NCI-H2227 (cell line): ENCODE measurements around the gene PLPP7.
"Not testable (repeated sequence)": the region's sequence is repeated elsewhere in the genome, so short reads cannot be mapped to it uniquely, and the experiment has no call there.

Experiments used
- DNase-seq: peaks from one replicate; lab custom pipeline; 2025; ENCODE audit not compliant: unreplicated experiment; lab: John Stamatoyannopoulos, UW

PLPP7 gene

DNA sequence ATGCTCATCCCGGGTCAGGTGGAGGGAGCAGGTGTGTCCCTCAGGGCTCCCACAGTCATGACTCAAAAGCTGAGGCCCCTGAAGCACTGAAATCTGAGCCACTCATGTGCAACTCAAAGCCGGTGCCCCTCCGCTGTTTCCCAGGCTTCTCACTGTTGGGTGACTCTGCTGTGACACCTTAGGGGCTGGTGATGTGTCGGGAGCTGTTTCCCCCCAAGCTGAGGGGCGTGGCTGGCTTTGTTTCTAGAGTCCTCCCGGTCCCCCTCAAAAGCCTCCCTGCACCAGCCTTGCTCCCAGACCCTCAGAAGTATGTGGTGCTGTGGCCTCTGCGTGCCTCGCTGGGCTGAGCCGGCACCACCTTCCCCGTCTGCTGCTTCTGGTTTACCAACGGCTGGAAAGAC is 39.7 kb downstream of the PLPP7 start:
- no peak for DNase-seq

DNA sequence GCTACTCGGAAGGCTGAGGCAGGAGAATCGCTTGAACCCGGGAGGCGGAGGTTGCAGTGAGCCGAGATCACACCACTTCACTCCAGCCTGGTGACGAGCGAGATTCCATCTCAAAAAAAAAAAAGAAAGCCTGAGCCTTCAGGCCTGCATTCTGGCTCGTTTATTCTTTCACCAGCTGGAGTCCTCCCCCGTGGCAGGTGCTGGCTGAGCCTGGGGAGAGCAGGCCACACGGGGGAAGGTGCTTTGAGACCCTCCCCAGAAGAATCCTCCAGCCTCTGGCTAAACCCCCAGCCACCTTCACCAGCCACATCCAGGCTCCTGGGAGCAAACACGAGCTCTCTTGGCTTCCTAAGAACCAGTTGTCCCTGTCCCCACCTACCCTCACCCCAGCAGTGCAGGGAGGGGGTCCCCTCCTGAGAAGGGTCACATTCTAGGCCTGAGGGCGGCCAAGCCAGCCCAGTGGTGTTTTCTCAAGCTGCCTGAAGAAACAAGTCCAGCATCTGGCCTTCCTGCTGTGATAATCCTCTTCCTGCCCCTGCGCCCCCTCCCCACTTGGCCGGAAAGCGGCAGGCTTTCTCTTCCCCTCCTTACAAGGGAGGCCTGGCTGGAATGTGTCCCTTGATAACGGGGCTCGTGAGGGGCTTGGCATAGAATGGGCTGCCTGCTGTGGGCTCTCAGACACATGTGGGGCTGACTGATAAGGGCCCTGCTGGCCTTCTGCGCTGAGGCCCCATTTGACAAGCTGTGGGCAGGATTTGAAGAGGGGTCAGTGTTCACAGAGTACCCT is 41.5 kb downstream of the PLPP7 start:
- DNase-seq: peak; percentile 23

DNA sequence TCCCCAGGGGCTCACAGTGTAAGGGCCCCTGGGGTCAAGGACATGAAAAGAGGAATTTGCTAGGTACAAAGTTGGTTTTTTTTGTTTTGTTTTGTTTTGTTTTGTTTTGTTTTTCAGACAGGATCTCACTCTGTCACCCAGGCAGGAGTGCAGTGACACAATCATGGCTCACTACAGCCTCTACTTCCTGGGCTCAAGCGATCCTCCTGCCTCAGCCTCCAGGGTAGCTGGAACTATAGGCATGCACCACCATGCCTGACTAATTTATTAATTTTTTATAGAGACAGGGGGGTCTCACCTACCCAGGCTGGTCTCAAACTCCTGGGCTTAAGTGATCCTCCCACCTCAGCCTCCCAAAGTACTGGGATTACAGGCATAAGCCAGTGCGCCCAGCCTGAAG is 42.5 kb downstream of the PLPP7 start:
- DNase-seq: not testable (repeated sequence)

DNA sequence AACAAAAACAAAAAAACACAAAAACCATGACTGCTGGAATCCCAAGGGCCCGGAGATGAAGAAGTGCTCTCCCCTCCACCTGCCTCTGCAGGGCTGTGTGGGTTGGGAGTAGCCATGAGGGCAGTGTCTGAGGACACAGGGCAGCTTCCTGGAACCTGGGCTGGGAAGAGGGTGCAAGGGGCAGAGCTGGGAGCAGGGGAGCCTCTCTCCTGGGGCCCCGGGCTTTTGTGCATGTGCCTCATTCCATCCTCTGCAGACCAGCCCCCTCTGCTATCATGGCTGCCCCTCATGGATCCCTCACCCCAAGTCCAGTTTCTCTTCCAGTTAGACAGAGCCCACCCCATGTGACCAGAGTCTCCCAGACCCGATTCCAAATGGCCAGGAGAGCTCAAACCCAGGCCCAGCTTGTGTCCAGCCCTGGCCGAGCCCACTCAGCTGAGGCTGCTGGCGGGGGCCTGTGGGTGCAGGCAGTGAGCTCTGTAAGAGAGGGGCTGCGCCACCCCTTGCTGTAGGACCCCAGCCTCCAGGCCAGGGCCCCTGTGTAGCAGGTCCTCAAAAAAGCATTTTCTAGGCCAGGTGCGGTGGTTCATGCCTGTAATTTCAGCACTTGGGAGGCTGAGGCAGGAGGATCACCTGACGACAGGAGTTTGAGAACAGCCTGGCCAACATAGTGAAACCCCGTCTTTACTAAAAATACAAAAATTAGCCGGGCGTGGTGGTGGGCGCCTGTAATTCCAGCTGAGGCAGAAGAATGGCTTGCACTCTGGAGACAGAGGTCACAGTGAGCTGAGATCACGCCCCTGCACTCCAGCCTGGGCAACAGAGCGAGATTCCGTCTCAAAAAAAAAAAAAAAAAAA is 44.5 kb downstream of the PLPP7 start:
- DNase-seq: no peak

DNA sequence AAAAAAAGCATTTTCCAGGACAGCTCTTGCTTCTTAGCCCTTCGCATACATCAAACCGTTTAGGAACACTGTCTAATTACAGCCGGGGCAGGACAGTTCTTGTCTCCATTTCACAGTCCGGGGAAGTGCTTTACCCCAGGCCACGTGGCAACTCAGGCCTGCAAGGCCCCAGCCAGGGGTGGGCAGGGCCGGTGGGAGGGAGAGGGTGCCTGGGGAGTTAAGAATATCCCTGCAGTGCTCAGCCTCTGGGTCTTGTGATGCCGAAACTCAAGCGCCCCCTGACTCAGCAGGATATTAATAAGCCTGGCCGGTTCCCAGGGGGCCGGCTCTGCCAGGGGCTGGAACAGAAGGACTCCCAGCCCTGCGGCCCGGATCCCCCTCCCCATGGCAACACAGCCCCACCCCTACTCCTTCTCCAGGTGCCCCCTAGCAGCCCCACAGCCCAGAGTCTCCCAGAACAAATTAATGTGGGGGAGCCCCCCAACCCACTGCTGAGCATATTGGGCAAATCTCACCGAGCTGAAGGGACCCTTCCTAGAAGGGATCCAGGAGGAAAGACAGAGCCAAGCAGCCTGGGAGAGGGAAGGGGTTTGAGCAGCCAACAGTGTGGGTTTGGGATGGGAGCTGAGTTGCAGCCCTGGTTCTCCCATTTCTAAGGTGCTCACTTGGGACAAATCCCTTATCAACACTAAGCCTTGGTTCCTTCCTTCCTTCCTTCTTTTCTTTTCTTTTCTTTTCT is 45.3 kb downstream of the PLPP7 start:
- no peak for DNase-seq

DNA sequence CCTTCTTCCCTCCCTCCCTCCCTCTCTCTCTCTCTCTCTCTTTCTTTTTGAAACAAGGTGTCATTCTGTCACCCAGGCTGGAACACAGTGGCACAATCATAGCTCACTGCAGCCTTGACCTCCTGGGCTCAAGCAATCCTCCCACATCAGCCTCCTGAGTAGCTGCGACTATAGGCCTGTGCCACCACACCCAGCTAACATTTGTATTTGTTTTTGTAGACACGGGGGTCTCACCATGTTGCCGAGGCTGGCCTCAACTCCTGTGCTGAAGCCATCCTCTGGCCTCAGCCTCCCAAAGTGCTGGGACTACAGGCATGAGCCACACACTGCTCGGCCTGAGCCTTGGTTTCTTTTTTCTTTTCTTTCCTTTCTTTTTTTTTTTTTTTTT is 45.8 kb downstream of the PLPP7 start:
- DNase-seq: no peak

DNA sequence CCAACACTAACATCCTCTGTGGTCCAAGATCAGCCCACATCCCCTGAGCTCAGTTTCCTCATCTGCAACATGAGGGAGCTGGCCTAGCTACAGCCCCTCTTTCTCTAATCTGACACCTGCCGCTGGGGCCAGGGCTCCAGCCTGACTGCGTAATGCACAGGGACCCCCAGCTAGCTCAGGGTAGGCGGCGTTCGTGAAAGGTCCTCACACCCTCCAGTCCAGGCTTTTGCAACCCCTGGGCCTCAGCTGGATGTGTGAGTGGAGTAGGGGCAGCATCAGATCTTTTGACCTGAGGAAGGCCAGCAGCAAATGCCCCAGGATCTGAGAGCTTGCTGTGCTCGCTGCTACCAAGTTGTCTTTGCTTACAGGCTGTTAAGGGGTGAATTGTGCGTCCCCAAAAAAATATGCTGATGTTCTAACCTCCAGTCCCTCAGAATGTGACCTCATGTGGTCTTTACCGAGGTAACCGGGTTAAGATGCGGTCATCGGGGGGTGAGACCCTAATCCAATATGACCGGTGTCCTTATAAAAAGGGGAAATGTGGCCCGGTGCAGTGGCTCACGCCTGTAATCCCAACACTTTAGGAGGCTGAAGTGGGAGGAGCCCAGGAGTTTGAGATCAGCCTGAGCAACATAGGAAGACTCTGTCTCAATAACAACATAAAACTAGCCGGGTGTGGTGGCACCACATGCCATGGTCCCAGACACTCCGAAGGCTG is 47.8 kb downstream of the PLPP7 start:
- DNase-seq: no peak

DNA sequence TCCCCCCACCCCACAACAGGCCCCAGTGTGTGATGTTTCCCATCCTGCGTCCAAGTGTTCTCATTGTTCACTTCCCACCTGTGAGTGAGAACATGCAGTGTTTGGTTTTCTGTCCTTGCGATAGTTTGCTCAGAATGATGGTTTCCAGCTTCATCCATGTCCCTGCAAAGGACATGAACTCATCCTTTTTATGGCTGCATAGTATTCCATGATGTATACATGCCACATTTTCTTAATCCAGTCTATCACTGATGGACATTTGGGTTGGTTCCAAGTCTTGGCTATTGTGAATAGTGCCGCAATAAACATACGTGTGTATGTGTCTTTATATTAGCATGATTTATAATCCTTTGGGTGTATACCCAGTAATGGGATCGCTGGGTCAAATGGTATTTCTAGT is 49.7 kb downstream of the PLPP7 start:
- DNase-seq: not testable (repeated sequence)

DNA sequence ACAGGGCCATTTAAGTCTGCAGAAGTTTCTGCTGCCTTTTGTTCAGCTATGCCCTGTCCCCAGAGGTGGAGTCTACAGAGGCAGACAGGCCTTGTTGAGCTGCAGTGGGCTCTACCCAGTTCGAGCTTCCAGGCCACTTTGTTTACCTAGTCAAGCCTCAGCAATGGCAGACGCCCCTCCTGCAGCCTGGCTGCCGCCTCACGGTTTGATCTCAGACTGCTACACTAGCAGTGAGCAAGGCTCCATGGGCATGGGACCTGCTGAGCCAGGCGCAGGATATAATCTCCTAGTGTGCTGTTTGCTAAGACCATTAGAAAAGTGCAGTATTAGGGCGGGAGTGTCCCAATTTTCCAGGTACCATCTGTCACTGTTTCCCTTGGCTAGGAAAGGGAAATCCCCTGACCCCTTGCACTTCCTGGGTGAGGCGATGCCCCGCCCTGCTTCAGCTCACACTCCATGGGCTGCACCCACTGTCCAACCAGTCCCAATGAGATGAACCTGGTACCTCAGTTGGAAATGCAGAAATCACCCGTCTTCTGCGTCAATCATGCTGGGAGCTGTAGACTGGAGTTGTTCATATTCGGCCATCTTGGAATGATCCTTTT is 55.5 kb downstream of the PLPP7 start:
- not testable (repeated sequence) for DNase-seq

DNA sequence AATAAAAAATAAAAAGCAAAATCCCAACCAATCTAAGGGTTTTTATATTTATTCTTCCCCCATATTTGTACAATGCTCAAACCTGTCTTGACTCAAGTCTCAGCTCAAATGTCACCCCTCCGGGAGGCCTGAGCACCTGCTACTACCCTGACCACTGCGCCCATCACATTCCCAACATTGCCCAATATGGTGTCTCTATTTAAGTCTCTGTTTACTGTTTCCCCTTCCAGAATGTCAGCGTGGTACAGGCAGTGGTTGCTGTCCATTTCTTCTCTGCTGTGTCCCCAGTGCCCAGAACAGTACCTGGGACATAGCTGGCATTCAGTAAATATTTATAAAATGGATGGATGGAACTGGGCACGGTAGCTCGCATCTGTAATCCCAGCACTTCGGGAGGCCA is 57.0 kb downstream of the PLPP7 start:
- DNase-seq: no peak

DNA sequence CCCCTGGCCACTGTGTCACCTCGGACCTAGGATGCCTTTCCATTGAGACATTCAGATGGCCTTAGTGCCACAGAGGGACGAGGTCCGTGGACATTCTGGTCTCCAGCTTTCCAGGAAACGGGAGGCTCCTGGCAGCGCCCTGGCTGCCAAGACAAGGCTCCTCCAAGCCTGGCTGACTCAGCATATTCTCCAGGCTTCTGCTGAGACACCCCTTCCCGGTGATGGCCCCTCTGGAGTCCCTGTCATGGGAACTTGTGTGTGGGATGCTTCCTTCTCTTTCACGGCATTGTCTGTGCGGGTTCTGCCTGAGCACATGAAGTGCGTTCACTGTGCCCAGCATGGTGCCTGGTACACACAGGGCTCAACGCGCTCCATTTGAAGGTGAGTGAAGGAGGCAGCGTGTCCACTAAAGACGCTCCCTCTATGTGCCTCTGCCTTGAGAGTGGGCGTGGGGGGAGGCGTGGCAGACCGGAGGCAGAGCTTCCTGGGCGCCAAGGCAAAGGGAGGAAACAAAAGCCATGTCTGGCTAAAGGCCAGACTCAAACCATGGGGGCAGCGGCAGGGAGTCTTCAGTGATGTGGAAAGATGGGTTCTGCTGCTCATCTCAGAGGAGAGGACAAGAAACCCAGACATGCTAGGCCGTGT is 58.0 kb downstream of the PLPP7 start:
- DNase-seq: no peak

DNA sequence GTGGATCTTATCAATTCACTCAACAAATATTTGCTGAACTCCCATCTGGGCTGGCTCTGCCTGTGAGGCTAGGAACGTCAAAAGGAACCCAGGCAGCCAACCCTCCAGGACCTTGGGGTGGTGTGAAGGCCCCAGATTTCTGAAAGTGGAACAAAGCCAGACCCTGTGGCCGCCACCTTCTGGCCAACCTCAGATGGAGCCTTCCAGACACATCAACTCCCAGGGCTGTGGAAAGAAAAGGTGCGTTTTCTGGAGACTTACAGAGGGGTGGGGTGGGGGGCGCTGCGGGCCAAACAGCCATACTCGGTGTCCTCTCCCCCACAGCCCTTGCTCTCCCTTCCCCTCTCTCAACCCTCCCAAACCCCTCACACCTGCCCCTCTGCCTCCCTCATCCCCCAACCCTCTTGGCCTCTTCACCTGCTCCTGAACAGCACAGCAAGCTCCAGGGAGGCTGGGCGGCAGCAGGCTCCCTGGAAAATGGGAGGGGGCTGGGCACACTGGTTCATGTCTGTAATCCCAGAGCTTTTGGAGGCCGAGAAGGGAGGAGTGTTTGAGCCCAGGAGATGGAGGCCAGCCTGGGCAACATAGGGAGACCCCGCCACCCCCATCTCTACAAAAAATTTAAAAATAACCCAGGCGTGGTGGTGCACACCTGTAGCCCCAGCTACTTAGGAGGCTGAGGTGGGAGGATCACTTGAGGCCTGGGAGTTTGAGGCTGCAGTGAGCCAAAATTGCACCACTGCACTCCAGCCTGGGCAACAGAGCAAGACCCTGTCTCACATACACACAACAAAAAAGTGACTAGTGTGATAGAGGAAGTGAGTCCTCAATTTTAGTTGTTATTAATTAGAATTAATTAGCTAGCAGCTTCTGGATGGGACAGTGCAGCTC is 59.4 kb downstream of the PLPP7 start:
- DNase-seq: no peak

DNA sequence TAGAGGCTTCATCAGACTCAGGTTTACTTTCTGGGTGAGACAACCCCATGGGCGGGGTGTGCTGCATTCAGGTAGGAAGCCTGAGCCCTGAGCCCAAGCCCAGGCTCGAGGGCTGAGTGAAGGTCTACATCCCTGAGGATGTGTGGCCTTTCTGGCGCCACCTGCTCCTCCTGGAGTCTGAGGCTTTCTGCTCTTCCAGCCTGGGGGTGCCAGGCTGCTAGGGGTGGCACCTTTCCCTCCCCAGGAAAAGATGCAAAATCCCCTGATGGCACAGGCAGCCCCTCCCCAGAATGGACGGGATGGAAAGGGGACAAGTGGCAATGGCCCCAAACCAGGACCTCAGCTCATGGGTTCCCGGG is 60.0 kb downstream of the PLPP7 start:
- DNase-seq: no peak

DNA sequence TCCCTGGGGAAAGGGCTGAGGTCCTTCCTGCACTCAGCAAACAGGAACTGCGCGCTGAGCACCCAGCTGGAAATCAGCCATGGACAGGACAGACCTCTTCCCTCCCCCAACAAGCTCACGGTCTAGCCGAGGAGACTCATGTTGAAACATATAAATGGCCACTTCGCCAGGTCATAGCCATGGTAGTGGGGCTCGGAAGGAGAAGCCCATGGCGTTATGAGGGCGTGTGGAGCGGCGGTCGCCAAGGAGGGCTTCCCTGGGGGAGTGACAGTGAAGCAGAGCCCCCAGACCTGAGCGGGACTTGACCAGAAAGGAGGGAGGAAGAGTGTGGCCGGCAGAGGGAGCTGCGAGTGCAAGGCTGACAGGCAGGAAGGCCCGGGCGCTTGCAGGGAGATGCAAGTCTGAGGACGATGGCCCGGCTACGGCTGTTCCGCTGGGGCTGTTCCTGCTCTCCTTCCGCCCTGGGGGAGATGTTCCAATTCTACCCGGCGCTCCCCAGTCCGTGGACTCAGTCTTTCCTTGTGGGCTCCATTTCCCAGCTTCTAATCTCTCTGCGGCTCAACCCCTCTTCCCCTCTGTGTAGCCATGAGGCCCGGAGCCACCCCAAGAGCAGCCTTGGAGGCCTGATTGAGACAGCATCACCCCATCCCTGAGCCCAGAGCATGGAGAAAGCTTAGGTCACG is 60.5 kb downstream of the PLPP7 start:
- DNase-seq: peak; percentile 71

DNA sequence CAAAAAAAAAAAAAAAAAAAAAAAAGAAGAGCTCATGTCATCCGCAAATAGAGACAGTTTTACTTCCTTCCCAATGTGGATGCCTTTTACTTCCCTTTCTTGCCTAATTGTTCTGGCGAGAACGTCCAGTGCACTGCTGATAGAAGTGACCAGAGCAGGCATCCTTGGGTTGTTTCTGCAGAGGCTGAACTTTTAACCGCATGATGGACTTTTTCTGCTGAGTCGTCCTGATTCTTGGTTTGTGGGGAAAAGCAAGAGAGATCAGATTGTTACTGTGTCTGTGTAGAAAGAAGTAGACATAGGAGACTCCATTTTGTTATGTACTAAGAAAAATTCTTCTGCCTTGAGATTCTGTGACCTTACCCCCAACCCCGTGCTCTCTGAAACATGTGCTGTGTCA is 67.0 kb downstream of the PLPP7 start:
- DNase-seq: not testable (repeated sequence)

DNA sequence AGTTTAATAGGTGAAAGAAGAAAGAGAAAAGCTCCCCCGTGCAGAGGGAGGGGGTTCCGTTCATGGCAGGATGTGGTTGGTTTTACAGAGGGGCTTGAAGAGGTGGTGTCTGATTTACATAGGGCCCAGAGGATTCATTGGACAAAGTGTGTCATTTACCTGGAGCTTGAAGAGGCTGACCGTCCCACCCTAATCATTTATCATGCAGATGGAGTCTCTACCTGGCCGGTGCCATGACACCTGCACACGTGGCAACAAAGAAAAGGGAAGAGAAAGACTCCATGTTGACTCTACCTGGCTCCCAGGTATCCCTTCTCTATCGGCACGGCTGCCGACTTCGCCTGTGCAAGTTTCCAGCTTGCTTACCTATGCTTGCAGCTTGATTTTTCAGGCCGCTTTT is 69.0 kb downstream of the PLPP7 start:
- no peak for DNase-seq
